ENCODE data around the gene GET4.

DNA sequence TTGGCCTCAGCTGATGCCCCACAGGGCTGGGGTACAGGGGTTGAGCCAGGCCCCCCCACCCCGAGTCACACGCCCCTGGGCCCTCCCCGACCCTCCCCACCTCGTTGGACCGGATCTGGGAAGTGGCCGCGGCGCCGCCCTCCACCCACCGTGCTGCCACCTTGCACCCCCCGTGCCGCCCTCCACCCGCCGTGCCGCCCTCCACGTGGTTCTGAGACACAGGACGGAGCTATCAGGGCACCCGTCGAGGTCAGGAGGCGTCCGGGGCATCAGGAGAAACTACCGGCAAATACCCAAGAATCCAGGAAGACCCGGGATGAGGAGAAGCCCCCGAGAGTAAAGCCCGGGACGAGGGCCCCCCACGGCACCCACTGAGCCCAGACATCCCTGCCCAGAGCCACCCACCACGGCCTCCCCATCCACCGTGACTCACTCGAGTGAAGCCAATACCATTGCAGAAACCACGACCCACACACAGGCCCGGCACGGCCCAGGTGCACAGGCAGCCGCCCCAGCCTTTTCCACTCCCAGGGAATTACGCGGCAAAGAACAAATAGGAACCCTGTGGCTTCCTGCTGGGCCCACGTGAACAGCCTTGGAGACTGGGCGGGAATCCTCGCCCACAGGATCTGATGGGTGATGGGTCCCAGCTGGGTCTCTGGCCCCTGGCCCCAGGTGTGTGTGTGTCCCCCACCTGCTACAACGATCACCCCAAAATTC, 44.2 kb downstream of the GET4 start:
- TF ChIP-seq, protein P1, sequence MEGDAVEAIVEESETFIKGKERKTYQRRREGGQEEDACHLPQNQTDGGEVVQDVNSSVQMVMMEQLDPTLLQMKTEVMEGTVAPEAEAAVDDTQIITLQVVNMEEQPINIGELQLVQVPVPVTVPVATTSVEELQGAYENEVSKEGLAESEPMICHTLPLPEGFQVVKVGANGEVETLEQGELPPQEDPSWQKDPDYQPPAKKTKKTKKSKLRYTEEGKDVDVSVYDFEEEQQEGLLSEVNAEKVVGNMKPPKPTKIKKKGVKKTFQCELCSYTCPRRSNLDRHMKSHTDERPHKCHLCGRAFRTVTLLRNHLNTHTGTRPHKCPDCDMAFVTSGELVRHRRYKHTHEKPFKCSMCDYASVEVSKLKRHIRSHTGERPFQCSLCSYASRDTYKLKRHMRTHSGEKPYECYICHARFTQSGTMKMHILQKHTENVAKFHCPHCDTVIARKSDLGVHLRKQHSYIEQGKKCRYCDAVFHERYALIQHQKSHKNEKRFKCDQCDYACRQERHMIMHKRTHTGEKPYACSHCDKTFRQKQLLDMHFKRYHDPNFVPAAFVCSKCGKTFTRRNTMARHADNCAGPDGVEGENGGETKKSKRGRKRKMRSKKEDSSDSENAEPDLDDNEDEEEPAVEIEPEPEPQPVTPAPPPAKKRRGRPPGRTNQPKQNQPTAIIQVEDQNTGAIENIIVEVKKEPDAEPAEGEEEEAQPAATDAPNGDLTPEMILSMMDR (IDR thresholded peaks at IDR 0.05) = no peak
- no peak for TF ChIP-seq ZFX (IDR thresholded peaks at IDR 0.05; ENCODE audit: borderline replicate concordance)

Data from 22Rv1 (cell line).